K562 (cell line): ENCODE measurements around the gene PRRC2B. TPM values are rescaled to one million over a fixed set of nuclear protein-coding genes. Genes with fewer than 3 reads are reported as not detected.

Experiments used
- ARNT ChIP-seq, 2 experiments: fragments of 450-650 bp; IDR thresholded peaks; 2 replicates each; pipeline ENCODE4 v1.6.1; 2016; ENCODE audit warnings: mild to moderate bottlenecking in 1 of 2
- BRCA1 ChIP-seq, 2 experiments: fragments of 450-650 bp in 1 of 2; sonication (generic) in 1 of 2; formaldehyde crosslinking in 1 of 2; IDR thresholded peaks; 2 replicates each; pipeline versions ENCODE4 v1.5.0 to v1.6.1; 2017 to 2020; ENCODE audit warnings: mild to moderate bottlenecking in 1 of 2, missing genetic modification reagents in 1 of 2
- CSDE1 ChIP-seq, 2 experiments: fragments of 450-650 bp; IDR thresholded peaks; 2 replicates each; pipeline ENCODE4 v1.6.1; 2016; ENCODE audit warnings: mild to moderate bottlenecking in 1 of 2
- GATAD2B ChIP-seq: fragments of 450-650 bp; IDR thresholded peaks from 2 replicates; pipeline ENCODE4 v1.6.1; 2017; ENCODE audit warnings: mild to moderate bottlenecking, borderline replicate concordance
- HMBOX1 ChIP-seq: sonication (generic); IDR thresholded peaks from 2 replicates; pipeline ENCODE4 v1.6.1; 2016
- HNRNPL ChIP-seq: fragments of 200-400 bp; formaldehyde crosslinking; IDR thresholded peaks from 2 replicates; pipeline ENCODE4 v1.6.1; 2017; ENCODE audit warnings: low read depth, mild to moderate bottlenecking, low read length
- KDM2B ChIP-seq: fragments of 250-450 bp; sonication (Bioruptor Pico); IDR thresholded peaks from 2 replicates; pipeline ENCODE4 v1.8.0; 2021; ENCODE audit warnings: mild to moderate bottlenecking, moderate library complexity
- MGA ChIP-seq: fragments of 450-650 bp; IDR thresholded peaks from 2 replicates; pipeline ENCODE4 v1.6.1; 2016; ENCODE audit warnings: mild to moderate bottlenecking, moderate library complexity
- NR2C1 ChIP-seq, 2 experiments: fragments of 450-650 bp; IDR thresholded peaks; 2 replicates each; pipeline ENCODE4 v1.6.1; 2017; ENCODE audit warnings: mild to moderate bottlenecking in 2 of 2, antibody characterized with exemption in 1 of 2, inconsistent platforms in 1 of 2, missing compliant biosample characterization in 1 of 2, missing genetic modification characterization in 1 of 2
- RBFOX2 ChIP-seq: fragments of 200-400 bp; formaldehyde crosslinking; IDR thresholded peaks from 2 replicates; pipeline ENCODE4 v1.6.1; 2017; ENCODE audit warnings: low read depth, mild to moderate bottlenecking, low read length, moderate library complexity
- RBM14 ChIP-seq: fragments of 200-400 bp; formaldehyde crosslinking; IDR thresholded peaks from 2 replicates; pipeline ENCODE4 v1.6.1; 2018; ENCODE audit warnings: low read depth, mild to moderate bottlenecking, low read length, moderate library complexity, borderline replicate concordance; ENCODE audit not compliant: insufficient read depth
- SETDB1 ChIP-seq: IDR thresholded peaks from one replicate; pipeline ENCODE4 v1.6.1; 2012; ENCODE audit warnings: low read length, control low read depth, inconsistent platforms
- SRSF9 ChIP-seq: fragments of 200-400 bp; formaldehyde crosslinking; IDR thresholded peaks from 2 replicates; pipeline ENCODE4 v1.6.1; 2017; ENCODE audit warnings: low read depth, low read length, borderline replicate concordance
- TGIF2 ChIP-seq: sonication (generic); formaldehyde crosslinking; IDR thresholded peaks from 2 replicates; pipeline ENCODE4 v1.8.1; 2022; ENCODE audit warnings: mild to moderate bottlenecking, missing genetic modification reagents, moderate library complexity
- ZNF143 ChIP-seq: sonication (generic); formaldehyde crosslinking; IDR thresholded peaks from 2 replicates; pipeline ENCODE4 v1.9.0; 2022; ENCODE audit warnings: mild to moderate bottlenecking, missing genetic modification reagents
- polyA plus RNA-seq, 8 experiments: library from polyadenylated mRNA; depleted of rRNA in 4 of 8; stranded (reverse) in 5 of 8; unstranded in 3 of 8; fragments of >200 nt; fragmentation: Nextera tagmentation in 2 of 8; fragmentation: Illumina TruSeq in 1 of 8; extraction: Ambion mirVana in 2 of 8; extraction: Trizol in 1 of 8; gene quantifications; 2 replicates each; pipeline versions ENCODE4 v1.2.1 to v1.2.3, GENCODE V29; 2011 to 2014; ENCODE audit warnings: inconsistent platforms in 1 of 8, missing spikeins in 1 of 8
- total RNA-seq, 7 experiments: library from RNA; depleted of rRNA in 6 of 7; stranded (reverse); fragments of >200 nt in 6 of 7; fragmentation: Illumina TruSeq in 2 of 7; extraction: Trizol in 2 of 7; gene quantifications; 2 replicates each; pipeline versions ENCODE4 v1.2.1 to v1.2.3, GENCODE V29; 2011 to 2021; ENCODE audit warnings: low replicate concordance in 1 of 7

PRRC2B gene
- total and polyA plus RNA-seq, 9 of the 15 experiments (the other 6 are each of a cell fraction or from before 2014, with no cell fraction given): 0.34 to 125 (median 30.9) TPM

- TF ChIP-seq MGA (peak; percentile 35; the same call in 1 of the 2 replicates), HMBOX1 (no peak), SRSF9 (no peak), BRCA1 (IDR thresholded peaks at IDR 0.05) (no peak), BRCA1 (CRISPR knock-in tag; IDR thresholded peaks at IDR 0.05) (0 out of 2 replicates have a peak, but pooled peaks have one; percentile 34), KDM2B (CRISPR knock-in tag) (no peak), TGIF2 (no peak), SETDB1 (no peak), RBFOX2 (peak; percentile 80), RBM14 (no peak), NR2C1 (IDR thresholded peaks at IDR 0.05) (peak; percentile 96), NR2C1 (tag; IDR thresholded peaks at IDR 0.05) (peak; percentile 98), ARNT (IDR thresholded peaks at IDR 0.05) (no peak), HNRNPL (0 out of 2 replicates have a peak, but pooled peaks have one; percentile 31), CSDE1 (IDR thresholded peaks at IDR 0.05) (no peak), ZNF143 (CRISPR knock-in tag) (peak; percentile 91), GATAD2B (peak; percentile 75; the same call in 1 of the 2 replicates)
Measured at GRCh38 chr9:131530920-131531832, 137.3 kb downstream of the PRRC2B start, which contains the start of gene UCK1 (continued).
